ENCODE results near the gene ALPL. TPM values are rescaled to one million over a fixed set of nuclear protein-coding genes. Genes with fewer than 3 reads are reported as not detected.

Gene ALPL
- polyA plus RNA-seq, 1 donor from 2014 or later: 0.42 TPM

DNA sequence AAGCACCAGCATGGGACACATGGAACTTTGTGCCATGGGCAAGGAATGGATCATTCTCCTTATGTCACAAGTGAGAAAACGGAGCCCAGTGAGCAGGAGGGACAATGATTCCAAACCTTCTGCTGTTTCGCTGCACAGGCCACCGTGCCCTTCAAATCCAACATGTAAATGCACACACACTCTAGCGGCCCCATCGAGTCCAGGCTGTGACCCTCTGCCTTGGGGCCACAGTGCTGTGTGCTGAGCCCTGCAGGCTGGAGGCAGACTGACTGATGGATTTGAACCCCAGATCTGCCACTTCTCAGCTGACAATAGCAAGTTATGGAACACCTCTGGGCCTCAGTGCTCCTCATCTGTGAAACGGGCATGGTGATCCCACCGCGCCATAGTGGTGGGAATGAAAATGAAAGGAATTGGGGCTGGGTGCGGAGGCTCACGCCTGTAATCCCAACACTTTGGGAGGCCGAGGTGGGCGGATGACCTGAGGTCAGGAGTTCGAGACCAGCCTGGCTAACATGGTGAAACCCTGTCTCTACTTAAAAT lies 63.6 kb downstream of the ALPL start:
- TF ChIP-seq, protein P1, sequence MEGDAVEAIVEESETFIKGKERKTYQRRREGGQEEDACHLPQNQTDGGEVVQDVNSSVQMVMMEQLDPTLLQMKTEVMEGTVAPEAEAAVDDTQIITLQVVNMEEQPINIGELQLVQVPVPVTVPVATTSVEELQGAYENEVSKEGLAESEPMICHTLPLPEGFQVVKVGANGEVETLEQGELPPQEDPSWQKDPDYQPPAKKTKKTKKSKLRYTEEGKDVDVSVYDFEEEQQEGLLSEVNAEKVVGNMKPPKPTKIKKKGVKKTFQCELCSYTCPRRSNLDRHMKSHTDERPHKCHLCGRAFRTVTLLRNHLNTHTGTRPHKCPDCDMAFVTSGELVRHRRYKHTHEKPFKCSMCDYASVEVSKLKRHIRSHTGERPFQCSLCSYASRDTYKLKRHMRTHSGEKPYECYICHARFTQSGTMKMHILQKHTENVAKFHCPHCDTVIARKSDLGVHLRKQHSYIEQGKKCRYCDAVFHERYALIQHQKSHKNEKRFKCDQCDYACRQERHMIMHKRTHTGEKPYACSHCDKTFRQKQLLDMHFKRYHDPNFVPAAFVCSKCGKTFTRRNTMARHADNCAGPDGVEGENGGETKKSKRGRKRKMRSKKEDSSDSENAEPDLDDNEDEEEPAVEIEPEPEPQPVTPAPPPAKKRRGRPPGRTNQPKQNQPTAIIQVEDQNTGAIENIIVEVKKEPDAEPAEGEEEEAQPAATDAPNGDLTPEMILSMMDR (IDR thresholded peaks at IDR 0.05; ENCODE audit: poor library complexity, severe bottlenecking): no peak
- TF ChIP-seq, protein P2, sequence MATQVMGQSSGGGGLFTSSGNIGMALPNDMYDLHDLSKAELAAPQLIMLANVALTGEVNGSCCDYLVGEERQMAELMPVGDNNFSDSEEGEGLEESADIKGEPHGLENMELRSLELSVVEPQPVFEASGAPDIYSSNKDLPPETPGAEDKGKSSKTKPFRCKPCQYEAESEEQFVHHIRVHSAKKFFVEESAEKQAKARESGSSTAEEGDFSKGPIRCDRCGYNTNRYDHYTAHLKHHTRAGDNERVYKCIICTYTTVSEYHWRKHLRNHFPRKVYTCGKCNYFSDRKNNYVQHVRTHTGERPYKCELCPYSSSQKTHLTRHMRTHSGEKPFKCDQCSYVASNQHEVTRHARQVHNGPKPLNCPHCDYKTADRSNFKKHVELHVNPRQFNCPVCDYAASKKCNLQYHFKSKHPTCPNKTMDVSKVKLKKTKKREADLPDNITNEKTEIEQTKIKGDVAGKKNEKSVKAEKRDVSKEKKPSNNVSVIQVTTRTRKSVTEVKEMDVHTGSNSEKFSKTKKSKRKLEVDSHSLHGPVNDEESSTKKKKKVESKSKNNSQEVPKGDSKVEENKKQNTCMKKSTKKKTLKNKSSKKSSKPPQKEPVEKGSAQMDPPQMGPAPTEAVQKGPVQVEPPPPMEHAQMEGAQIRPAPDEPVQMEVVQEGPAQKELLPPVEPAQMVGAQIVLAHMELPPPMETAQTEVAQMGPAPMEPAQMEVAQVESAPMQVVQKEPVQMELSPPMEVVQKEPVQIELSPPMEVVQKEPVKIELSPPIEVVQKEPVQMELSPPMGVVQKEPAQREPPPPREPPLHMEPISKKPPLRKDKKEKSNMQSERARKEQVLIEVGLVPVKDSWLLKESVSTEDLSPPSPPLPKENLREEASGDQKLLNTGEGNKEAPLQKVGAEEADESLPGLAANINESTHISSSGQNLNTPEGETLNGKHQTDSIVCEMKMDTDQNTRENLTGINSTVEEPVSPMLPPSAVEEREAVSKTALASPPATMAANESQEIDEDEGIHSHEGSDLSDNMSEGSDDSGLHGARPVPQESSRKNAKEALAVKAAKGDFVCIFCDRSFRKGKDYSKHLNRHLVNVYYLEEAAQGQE (IDR thresholded peaks at IDR 0.05; ENCODE audit: borderline replicate concordance): no peak
- TF ChIP-seq MXI1 (conservative IDR thresholded peaks at IDR 0.05; ENCODE audit: poor library complexity, severe bottlenecking): no peak
- no peak for TF ChIP-seq EP300 (conservative IDR thresholded peaks at IDR 0.05; ENCODE audit: poor library complexity, severe bottlenecking)
- no peak for TF ChIP-seq EZH2 (IDR thresholded peaks at IDR 0.05; ENCODE audit: borderline replicate concordance, insufficient read depth, low read length, poor library complexity, severe bottlenecking)
- no peak overlapping the region for H2AFZ ChIP-seq (ENCODE audit: low read depth, low read length)

DNA sequence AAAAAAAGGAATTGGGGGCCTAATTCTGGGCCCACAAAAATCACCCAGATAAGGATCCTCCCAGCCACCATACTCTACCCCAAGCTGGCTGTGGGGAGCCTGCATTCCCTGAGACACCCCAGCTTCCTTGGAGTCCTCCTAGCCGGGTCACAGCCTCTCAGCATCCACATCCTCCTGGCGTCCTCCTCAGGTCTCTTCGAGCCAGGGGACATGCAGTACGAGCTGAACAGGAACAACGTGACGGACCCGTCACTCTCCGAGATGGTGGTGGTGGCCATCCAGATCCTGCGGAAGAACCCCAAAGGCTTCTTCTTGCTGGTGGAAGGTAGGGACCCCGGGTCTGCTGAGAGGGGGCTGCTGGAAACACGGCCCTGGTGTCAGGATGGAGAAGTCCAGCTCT lies 64.3 kb downstream of the ALPL start:
- no peaks in the 10 kb centered on the region for H3K9me3 ChIP-seq (ENCODE audit: low read length)
- no peak overlapping the region for H3K4me3 ChIP-seq (ENCODE audit: low read length)
- no peaks in the 10 kb centered on the region for H3F3A ChIP-seq (ENCODE audit: insufficient read depth, low read length, poor library complexity, severe bottlenecking)
- H3K27ac ChIP-seq (ENCODE audit: low read length): no peak overlapping the region
- no peak overlapping the region for H2AFZ ChIP-seq (ENCODE audit: low read depth, low read length)
- H3K79me2 ChIP-seq (replicated peaks; ENCODE audit: insufficient read depth, low read length): no peaks in the 10 kb centered on the region
- H3K27me3 ChIP-seq (ENCODE audit: insufficient read depth, low read depth, low read length): no peaks in the 10 kb centered on the region
- H3K4me2 ChIP-seq (ENCODE audit: low read length): no peak overlapping the region
- TF ChIP-seq EP300 (conservative IDR thresholded peaks at IDR 0.05; ENCODE audit: poor library complexity, severe bottlenecking) (no peak), EZH2 (IDR thresholded peaks at IDR 0.05; ENCODE audit: borderline replicate concordance, insufficient read depth, low read length, poor library complexity, severe bottlenecking) (no peak), POLR2AphosphoS5 (IDR thresholded peaks at IDR 0.05) (no peak), MXI1 (conservative IDR thresholded peaks at IDR 0.05; ENCODE audit: poor library complexity, severe bottlenecking) (no peak), TAF1 (IDR thresholded peaks at IDR 0.05; ENCODE audit: low read depth) (no peak), RAD21 (conservative IDR thresholded peaks at IDR 0.05) (no peak), SMC3 (conservative IDR thresholded peaks at IDR 0.05; ENCODE audit: poor library complexity) (no peak)
- TF ChIP-seq, protein P2 (IDR thresholded peaks at IDR 0.05; ENCODE audit: borderline replicate concordance): no peak
- TF ChIP-seq, protein P1 (IDR thresholded peaks at IDR 0.05; ENCODE audit: poor library complexity, severe bottlenecking): no peak
- H3K36me3 ChIP-seq (ENCODE audit: insufficient read depth, low read length): no peaks in the 10 kb centered on the region
- no peaks in the 10 kb centered on the region for H3K9me2 ChIP-seq (ENCODE audit: insufficient read depth, low read length)
- no peak overlapping the region for H3K9ac ChIP-seq (ENCODE audit: low read length)
- H4K20me1 ChIP-seq (ENCODE audit: insufficient read depth): no peaks in the 10 kb centered on the region

More for the DNA sequence above, 63.6 kb downstream of the ALPL start:
- Histone ChIP-seq H3K9me3 (ENCODE audit: low read length) (no peaks in the 10 kb centered on the region), H3K4me2 (ENCODE audit: low read length) (no peak overlapping the region), H3K79me2 (replicated peaks; ENCODE audit: insufficient read depth, low read length) (no peaks in the 10 kb centered on the region), H3F3A (ENCODE audit: insufficient read depth, low read length, poor library complexity, severe bottlenecking) (no peaks in the 10 kb centered on the region), H3K9me2 (ENCODE audit: insufficient read depth, low read length) (no peaks in the 10 kb centered on the region), H3K4me3 (ENCODE audit: low read length) (no peak overlapping the region), H3K27ac (ENCODE audit: low read length) (no peak overlapping the region), H3K9ac (ENCODE audit: low read length) (no peak overlapping the region), H3K36me3 (ENCODE audit: insufficient read depth, low read length) (no peaks in the 10 kb centered on the region), H3K27me3 (ENCODE audit: insufficient read depth, low read depth, low read length) (no peaks in the 10 kb centered on the region), H4K20me1 (ENCODE audit: insufficient read depth) (no peaks in the 10 kb centered on the region)

Data from neural cell (in vitro differentiated cells).